NCI-H2196 treated with DMSO at 0.1 percent for 48 hours (cell line): ENCODE data around the gene SYNGR1.

Source experiments
- DNase-seq: peaks from one replicate; lab custom pipeline; 2025; ENCODE audit not compliant: unreplicated experiment; lab: John Stamatoyannopoulos, UW

SYNGR1 gene

GRCh38 chr22:39428597-39429071 is 78.8 kb downstream of the SYNGR1 start:
- DNase-seq = no peak

- DNase-seq = no peak
Observed at GRCh38 chr22:39429186-39429585, 79.4 kb downstream of the SYNGR1 start.

- DNase-seq = no peak
Observed at GRCh38 chr22:39429916-39430575, 80.3 kb downstream of the SYNGR1 start.

GRCh38 chr22:39430576-39431150 is 80.9 kb downstream of the SYNGR1 start:
- DNase-seq = no peak

GRCh38 chr22:39431216-39431801 is 81.5 kb downstream of the SYNGR1 start:
- no peak for DNase-seq

GRCh38 chr22:39431821-39432251 is 82.0 kb downstream of the SYNGR1 start:
- DNase-seq = no peak

GRCh38 chr22:39432361-39432811 is 82.6 kb downstream of the SYNGR1 start:
- no peak for DNase-seq

- no peak for DNase-seq
Observed at GRCh38 chr22:39433476-39434242, 83.9 kb downstream of the SYNGR1 start.

GRCh38 chr22:39434243-39434653 is 84.5 kb downstream of the SYNGR1 start:
- no peak for DNase-seq

GRCh38 chr22:39434721-39435120 is 84.9 kb downstream of the SYNGR1 start:
- DNase-seq = no peak
